ENCODE measurements around the gene LMF1. TPM values are rescaled to one million over a fixed set of nuclear protein-coding genes. Genes with fewer than 3 reads are reported as not detected.

The LMF1 gene
- total and polyA plus RNA-seq, 9 of the 15 experiments (the other 6 are each of a cell fraction or from before 2014, with no cell fraction given) = 0.11 to 1.6 (median 0.55) TPM; not detected in 1

GRCh38 chr16:1002399-1003166 is 31.8 kb upstream of the LMF1 start (continued):
- TF ChIP-seq FOXM1 (IDR thresholded peaks at IDR 0.05; ENCODE audit: low read depth) (no peak), FOXM1 (CRISPR knock-in tag; IDR thresholded peaks at IDR 0.05; ENCODE audit: low read depth) (no peak), ZNF165 (CRISPR knock-in tag; IDR thresholded peaks at IDR 0.05; ENCODE audit: borderline replicate concordance) (no peak), ZNF217 (CRISPR knock-in tag; IDR thresholded peaks at IDR 0.05) (no peak), JUNB (CRISPR knock-in tag; conservative IDR thresholded peaks at IDR 0.05) (peak; percentile 81; the same call in 1 of the 2 replicates), FOSL1 (tag; conservative IDR thresholded peaks at IDR 0.05) (peak; percentile 99), SRSF3 (IDR thresholded peaks at IDR 0.05; ENCODE audit: insufficient read depth, low read length) (no peak), ZBED1 (IDR thresholded peaks at IDR 0.05) (no peak), ZNF318 (IDR thresholded peaks at IDR 0.05; ENCODE audit: borderline replicate concordance in 1 of 2, low read depth in 1 of 2) (0 out of 4 replicates have a peak, but pooled peaks of 1 of the 2 experiments have one; percentile 47), SMARCE1 (IDR thresholded peaks at IDR 0.05) (peak; percentile 76; the same call in 1 of the 2 replicates), ZNF449 (CRISPR knock-in tag; IDR thresholded peaks at IDR 0.05) (no peak), RFX5 (IDR thresholded peaks at IDR 0.05; ENCODE audit: low read depth, low read length) (no peak), NR3C1 (CRISPR knock-in tag; IDR thresholded peaks at IDR 0.05) (no peak), SREBF1 (IDR thresholded peaks at IDR 0.05; ENCODE audit: borderline replicate concordance, low read depth, low read length) (no peak), XRCC4 (IDR thresholded peaks at IDR 0.05; ENCODE audit: extremely low read depth, insufficient read depth, insufficient read length) (no peak), ZBTB12 (CRISPR knock-in tag; IDR thresholded peaks at IDR 0.05) (no peak), SP1 (CRISPR knock-in tag; IDR thresholded peaks at IDR 0.05) (no peak), SMC3 (conservative IDR thresholded peaks at IDR 0.05; ENCODE audit: insufficient read depth, low read depth, low read length) (no peak)

Measured in K562 (cell line).